Stimulated activated CD4-positive, alpha-beta T cell treated with anti-CD3 and anti-CD28 coated beads, Interleukin-4, amount 100 ng/mL, for 4 hours (primary cell): ENCODE data around the gene NDOR1.
A peak's percentile ranks its signal among the peaks of the same experiment; 100 is the strongest.

Experiments
- DNase-seq, 2 experiments: peaks; one replicate each; pipeline ENCODE4 v3.0.0-alpha.2; 2020

The NDOR1 gene

DNA sequence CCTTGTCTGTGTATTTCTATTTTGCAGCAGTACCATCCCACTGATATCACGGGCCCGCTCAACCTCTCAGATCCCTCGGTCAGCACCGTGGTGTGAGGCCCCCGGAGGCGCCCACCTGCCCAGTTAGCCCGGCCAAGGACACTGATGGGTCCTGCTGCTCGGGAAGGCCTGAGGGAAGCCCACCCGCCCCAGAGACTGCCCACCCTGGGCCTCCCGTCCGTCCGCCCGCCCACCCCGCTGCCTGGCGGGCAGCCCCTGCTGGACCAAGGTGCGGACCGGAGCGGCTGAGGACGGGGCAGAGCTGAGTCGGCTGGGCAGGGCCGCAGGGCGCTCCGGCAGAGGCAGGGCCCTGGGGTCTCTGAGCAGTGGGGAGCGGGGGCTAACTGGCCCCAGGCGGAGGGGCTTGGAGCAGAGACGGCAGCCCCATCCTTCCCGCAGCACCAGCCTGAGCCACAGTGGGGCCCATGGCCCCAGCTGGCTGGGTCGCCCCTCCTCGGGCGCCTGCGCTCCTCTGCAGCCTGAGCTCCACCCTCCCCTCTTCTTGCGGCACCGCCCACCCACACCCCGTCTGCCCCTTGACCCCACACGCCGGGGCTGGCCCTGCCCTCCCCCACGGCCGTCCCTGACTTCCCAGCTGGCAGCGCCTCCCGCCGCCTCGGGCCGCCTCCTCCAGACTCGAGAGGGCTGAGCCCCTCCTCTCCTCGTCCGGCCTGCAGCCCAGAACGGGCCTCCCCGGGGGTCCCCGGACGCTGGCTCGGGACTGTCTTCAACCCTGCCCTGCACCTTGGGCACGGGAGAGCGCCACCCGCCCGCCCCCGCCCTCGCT lies 37.5 kb upstream of the NDOR1 start:
- DNase-seq, result no peak

GRCh38 chr9:137168573-137168903 lies 37.0 kb upstream of the NDOR1 start:
- DNase-seq, result no peak

- DNase-seq, result no peak
Observed at GRCh38 chr9:137168904-137169856, 36.3 kb upstream of the NDOR1 start.

DNA sequence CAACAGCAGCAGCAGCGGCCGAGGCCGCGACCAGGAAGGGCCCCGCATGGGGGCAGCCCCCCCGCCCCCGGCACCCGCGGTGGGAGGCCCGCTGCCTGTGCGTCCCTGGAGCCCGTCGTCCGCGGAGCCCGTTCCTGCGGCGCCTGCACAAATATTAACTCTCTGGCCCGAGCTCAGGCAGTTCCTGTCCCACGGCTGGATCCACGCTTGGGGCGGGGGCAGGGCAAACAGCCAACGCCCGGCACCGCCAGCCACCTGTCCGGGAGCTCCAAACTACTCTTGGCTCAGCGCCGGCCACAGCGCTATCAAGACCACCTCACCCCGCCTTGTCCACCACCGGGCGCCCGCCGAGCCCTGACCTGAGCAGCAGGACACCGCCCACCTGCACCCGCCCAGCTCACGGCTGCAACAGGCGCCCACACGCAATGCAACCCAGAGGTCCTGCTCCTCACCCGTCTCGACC lies 35.6 kb upstream of the NDOR1 start, which contains the start of gene LRRC26:
Gene LRRC26 (minus strand): TSS at position 156 of the 463 bp plus-strand sequence. CDS start 108 bp downstream, at position 48.
- DNase-seq, result no peak

DNA sequence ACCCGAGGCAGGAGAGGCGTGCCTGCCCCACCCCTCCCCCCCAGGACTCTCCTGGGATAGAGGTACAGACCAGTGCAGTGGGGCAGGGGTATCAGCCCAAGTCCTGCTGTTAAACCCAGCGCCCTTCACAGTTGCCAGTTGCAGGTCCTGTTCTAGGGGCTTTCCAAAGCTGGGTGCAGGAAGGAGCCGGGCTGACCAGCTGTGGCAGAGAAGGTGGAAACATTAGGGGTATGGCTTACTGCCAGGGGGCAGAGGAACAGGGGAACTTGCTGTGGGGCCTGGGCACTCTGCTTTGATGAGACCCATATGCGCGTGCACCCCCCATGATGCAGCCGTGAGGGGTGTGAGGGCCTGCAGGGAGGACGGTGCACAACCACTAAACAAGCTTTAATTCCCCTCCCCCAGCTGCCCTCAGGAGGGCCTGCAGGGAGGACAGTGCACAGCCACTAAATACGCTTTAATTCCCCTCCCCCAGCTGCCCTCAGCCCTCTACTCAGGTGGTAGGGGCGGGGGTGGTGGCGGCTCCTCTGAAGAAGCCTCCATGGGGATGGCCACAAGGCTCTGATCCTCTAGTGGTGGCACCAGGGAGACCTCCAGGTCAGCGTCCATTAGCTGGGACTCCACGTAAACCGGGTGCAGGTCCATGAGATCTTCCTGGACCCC lies 34.9 kb upstream of the NDOR1 start:
- DNase-seq, result no peak

DNA sequence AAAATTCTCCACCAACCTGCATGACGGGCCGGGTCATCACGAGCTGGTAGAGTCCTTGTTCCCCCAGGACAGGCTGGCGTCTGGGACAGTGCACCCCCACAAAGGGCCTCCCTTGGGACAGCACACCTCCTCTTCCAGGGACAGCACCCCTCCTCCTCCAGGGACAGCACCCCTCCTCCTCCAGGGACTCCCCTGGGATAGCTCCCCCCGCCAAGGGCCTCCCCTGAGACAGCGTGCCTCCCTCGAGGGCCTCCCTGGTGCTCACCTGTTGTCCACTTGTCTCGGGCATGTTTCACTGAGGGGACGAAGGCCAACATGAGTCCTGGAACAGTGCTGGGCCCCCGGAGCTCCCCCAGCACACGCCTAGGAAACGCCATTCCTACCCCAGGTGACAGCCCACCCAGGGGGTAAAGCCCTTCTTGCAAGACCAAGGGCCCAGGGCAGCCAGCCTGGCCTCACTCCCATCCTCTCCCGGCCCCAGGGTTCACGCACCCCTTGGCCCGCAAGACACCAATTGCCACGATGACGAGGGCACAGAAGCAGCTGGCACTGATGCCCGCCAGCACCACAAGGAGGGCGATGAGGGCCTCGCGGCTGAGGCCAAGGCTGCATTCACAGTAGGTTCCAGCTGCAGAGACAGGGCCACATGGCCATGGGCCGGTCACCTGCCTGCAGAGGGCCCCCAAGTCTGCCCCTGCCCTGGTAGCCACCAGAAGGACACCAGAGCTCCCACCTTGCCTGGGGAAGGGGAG lies 34.2 kb upstream of the NDOR1 start:
- DNase-seq, result no peak

DNA sequence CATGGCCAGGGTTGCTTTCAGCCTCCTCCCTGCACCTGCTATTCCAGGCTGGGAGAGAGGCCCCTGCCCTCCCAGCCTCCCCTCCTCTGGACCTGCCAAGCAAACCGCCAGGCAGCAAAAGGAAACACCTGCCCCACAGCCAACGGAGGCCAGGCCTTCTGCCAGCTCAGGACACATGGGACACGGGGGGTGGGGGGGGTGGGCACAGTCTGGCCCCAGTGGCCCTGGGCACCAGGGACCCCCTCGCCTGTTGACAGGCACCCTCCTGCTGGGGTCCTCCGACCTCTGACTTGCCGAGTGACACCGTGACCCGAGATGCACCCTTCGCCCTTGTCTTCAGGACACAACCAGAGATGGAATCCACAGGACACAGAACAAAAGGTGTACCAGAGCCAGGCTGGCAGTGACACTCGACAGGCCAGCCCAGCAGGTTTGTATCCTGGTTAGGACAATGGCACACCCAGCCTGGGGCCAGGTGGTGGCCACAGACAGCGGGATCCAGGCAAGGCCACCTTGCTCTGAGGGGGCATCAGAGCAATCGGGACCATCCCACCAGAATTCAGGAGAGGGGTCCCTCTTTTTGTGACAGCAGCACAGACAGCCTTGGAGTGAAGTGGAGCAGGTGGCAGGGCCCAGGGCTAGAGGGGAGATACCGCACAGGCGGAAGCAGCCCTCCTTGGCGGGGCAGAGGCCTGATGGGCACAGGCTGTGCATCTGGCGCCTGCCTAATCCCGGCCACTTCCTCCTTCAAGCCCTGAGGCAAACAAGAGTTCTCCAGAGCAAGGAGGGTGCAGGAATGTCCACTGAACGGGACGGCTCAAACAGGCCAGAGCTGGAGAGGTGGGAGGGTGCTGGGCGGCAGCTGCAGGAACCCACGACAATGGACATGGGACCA lies 32.4 kb upstream of the NDOR1 start:
- DNase-seq, result no peak

DNA sequence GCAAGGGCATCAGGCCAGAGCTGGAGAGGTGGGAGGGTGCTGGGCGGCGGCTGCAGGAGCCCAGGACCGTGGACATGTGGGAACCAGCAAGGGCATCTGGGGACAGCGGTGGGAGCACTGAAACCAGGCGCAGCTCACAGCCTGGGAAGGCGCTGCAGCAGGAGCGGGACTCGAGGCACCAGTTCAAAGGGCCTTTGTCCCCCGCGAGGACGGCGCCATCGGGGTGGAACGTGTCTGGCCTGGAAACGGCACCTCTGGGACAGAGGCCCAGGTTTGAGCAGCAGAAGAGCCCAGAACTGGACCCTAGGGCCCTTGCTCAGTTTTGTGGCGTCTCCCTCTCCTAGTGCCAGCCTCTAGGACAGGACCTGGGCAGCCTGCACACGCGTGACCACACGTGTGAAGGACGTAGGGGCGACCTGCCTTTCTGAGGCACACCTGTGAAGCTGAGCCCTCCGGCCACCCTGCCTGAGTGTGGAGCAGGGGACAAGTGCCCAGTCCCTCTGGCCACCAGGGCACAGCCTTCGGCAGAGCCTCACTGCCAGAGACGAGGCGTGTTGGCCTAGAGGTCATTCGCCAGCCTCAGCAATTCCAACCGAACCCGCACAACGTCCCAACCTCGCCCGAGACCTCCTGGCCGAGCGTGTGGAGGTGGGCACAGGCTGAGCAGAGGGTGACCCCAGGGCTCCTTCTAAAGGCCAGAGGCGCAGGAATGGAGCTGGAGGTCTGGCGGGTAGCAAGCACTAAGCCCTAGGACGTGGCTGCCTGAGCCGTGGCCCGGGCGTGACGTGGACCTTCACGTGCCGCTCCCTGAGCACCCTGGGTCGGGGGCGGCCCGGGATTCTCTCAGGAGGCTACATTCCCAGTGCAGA lies 31.5 kb upstream of the NDOR1 start:
- no peak for DNase-seq

- DNase-seq, result peak; percentile 31 to 32
Observed at GRCh38 chr9:137174722-137175293, 30.7 kb upstream of the NDOR1 start.

- no peak for DNase-seq
Observed at GRCh38 chr9:137175345-137175961, 30.0 kb upstream of the NDOR1 start.

- DNase-seq, result peak; percentile 4 to 30
Observed at GRCh38 chr9:137176302-137177182, 29.0 kb upstream of the NDOR1 start.

GRCh38 chr9:137178201-137178938 lies 27.1 kb upstream of the NDOR1 start:
- DNase-seq, result no peak

- DNase-seq, result no peak
Observed at GRCh38 chr9:137178939-137179630, 26.4 kb upstream of the NDOR1 start.

GRCh38 chr9:137179761-137180160 lies 25.7 kb upstream of the NDOR1 start:
- no peak for DNase-seq

DNA sequence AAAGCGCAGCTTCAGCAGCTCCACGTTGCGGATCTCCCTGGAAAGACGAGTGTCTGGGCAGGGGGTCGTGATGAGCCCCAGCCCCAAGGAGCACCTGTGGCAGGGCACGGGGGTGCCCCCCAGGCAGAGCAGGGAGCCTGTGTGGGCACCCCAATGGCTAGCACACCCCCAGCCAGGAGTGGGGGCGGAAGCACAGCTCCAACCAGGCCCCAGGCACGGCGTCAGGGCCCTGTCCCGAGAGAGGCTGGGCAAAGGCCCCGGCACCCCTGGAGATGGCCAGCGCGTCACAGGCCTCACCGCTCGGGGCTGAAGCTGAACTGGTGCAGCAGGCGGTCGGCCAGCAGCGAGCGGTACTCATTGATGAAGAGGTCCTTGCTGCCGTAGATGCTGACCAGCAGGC lies 25.0 kb upstream of the NDOR1 start:
- no peak for DNase-seq

DNA sequence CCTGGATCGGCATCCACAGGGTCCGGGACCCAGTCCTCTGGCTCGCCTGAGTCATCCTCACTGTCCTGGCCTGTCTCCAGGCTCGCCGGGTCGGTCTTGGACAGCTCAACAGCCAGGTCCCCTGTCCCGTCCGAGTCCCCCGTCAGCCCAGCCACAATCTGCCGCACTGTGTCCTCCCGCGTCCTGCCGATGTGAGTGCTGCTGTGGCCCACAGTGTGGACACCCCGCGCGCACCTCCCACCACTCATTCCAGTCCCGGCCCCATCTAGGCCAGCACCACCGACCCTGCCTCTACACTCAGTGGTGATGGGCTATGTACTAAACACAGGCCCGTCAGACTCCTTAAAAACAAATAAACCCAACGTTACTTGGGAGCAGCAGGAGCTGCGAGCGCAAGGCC lies 23.8 kb upstream of the NDOR1 start:
- DNase-seq, result no peak

DNA sequence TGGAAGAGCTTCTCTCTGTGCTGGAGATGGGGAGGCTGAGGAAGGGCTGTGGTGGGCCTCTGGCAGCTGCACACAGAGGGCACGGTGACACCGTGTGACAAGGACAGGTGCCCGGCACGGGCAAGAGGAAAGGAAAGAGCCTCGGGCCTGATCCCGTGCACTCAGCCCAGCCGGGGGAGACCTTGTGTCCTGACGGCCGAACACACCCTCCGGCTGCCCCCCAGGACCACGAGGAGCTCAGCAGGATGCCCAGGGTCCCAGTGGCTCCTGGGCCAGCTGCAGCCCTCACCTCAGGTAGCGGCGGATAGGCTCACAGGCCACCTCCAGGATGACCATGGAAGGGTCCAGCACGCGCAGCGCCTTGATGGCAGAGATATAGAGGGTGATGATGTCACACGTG lies 22.7 kb upstream of the NDOR1 start:
- DNase-seq, result no peak
